Ovary (tissue), 9 donors: Measurements from ENCODE around the gene PPP1R9A. TPM values are rescaled to one million over a fixed set of nuclear protein-coding genes. Genes with fewer than 3 reads are reported as not detected.
A peak's percentile ranks its signal among the peaks of the same experiment; 100 is the strongest.

Source experiments
- DNase-seq, 5 donors: peaks; one replicate each; pipeline ENCODE4 v3.0.0-alpha.2; 2019 to 2020
- H3K27ac ChIP-seq, 2 donors: fragments of 200-600 bp; one replicate each; pipeline versions ENCODE4 v1.5.1 to v1.8.0; 2019 to 2022
- H3K27me3 ChIP-seq: fragments of 200-600 bp; one replicate; pipeline ENCODE4 v1.8.0; 2022
- H3K36me3 ChIP-seq: fragments of 200-600 bp; sonication (generic); one replicate; pipeline ENCODE4 v1.5.1; 2019
- H3K4me1 ChIP-seq: one replicate; pipeline ENCODE4 v1.8.1; 2013; ENCODE audit warnings: mild to moderate bottlenecking, moderate library complexity; ENCODE audit not compliant: insufficient read depth
- H3K4me3 ChIP-seq: fragments of 200-600 bp; sonication (generic); one replicate; pipeline ENCODE4 v1.5.1; 2017
- H3K9me3 ChIP-seq, 2 donors: fragments of 200-600 bp in 1 of 2; sonication (generic) in 1 of 2; one replicate each; pipeline versions ENCODE4 v1.5.1 to v1.8.1; 2013 to 2019; ENCODE audit warnings: mild to moderate bottlenecking in 1 of 2, moderate library complexity in 1 of 2
- CTCF ChIP-seq, 3 donors: fragments of 450-650 bp in 2 of 3; fragments of 200-600 bp in 1 of 3; IDR thresholded peaks; one replicate each; pipeline versions ENCODE4 v1.5.1 to v1.8.0; 2016 to 2022; ENCODE audit warnings: antibody characterized with exemption in 3 of 3, mild to moderate bottlenecking in 1 of 3
- EP300 ChIP-seq: sonication (generic); formaldehyde crosslinking; IDR thresholded peaks from one replicate; pipeline ENCODE4 v1.6.1; 2017; ENCODE audit warnings: antibody characterized with exemption
- POLR2A ChIP-seq: fragments of 450-650 bp; IDR thresholded peaks from one replicate; pipeline ENCODE4 v1.6.1; 2017; ENCODE audit warnings: antibody characterized with exemption, mild to moderate bottlenecking, moderate library complexity
- WGBS, 3 donors: extraction: QIAGEN DNeasy Blood & Tissue Kit in 1 of 3; methylation state at CpG; one replicate each; pipeline versions ENCODE4 v1.1.5 to v1.1.7; 2013 to 2017; 5-methylcytosine and 5-hydroxymethylcytosine counted together
- intact Hi-C, 4 donors: fragments of 100-400 bp; cut with DNase I; formaldehyde crosslinking; loops; one replicate each; pipeline versions ENCODE4 v1.11.0 to v1.15.1; 2022 to 2023
- polyA plus RNA-seq, 2 donors: library from polyadenylated mRNA; stranded (reverse); fragments of 200-250 nt in 1 of 2; fragments of 350-450 nt in 1 of 2; fragmentation: Illumina TruSeq in 1 of 2; extraction: RNeasy Lipid Tissue Mini Kit (QIAGEN cat#74804) in 1 of 2; gene quantifications; one replicate each; pipeline ENCODE4 v1.2.3, GENCODE V29; 2013 to 2014
- total RNA-seq, 7 donors: library from RNA; depleted of rRNA in 2 of 7; stranded (reverse); fragments of >200 nt in 2 of 7; fragmentation: NEBNext Ultra II Directional in 3 of 7; extraction: Animal tissue kit (Norgen Biotek cat#: 25700) in 3 of 7; gene quantifications; one replicate each; pipeline versions ENCODE4 v1.1.0 to v1.2.4, GENCODE V29; 2016 to 2023
- donor health status: DM: no; HTN: no; CAD: no; lungs with moderate emphysema.
- donor health status: DM: no; HTN: no; CAD: no.
- donor health status: Bipolar disorder and iron deficiency.
- donor health status: DM: yes; HTN: yes; CAD: no.
- donor health status: DM: no; HTN: no; CAD: no.
- donor health status: DM: yes; HTN: yes; CAD: no.

Gene PPP1R9A
- total and polyA plus RNA-seq, 9 donors: 2.4 to 32.2 (median 11.2) TPM

GRCh38 chr7:95246831-95247370 lies 339.5 kb downstream of the PPP1R9A start:
- Histone ChIP-seq H3K4me3 (no peak overlapping the region), H3K27me3 (no peaks in the 10 kb centered on the region), H3K36me3 (no peaks in the 10 kb centered on the region), H3K4me1 (no peaks in the 10 kb centered on the region), H3K27ac (no peak overlapping the region), H3K9me3 (no peaks in the 10 kb centered on the region)
- WGBS, 3 donors: 1 to 3% (median 2%) methylated on average over 5 of the region's 5 CpGs
- intact Hi-C loops: no loop called here
- TF ChIP-seq CTCF (IDR thresholded peaks at IDR 0.05): peak; percentile 41 to 66 (median 57)
- TF ChIP-seq POLR2A: no peak
- DNase-seq: peak in 4 of 5 donors; percentile 23 to 55 (median 26)

- intact Hi-C loops: no loop called here
- TF ChIP-seq EP300 (no peak), POLR2A (no peak), CTCF (IDR thresholded peaks at IDR 0.05) (no peak)
- DNase-seq: no peak
These were observed 343.2 kb downstream of the PPP1R9A start for GRCh38 chr7:95250571-95250970.

GRCh38 chr7:95251966-95252365 lies 344.6 kb downstream of the PPP1R9A start:
- 84 to 94% (median 90%) methylated on average over 1 of the region's 1 CpG for WGBS, 3 donors
- TF ChIP-seq CTCF (IDR thresholded peaks at IDR 0.05): no peak
- no peak for TF ChIP-seq EP300
- TF ChIP-seq POLR2A: no peak
- Histone ChIP-seq H3K27me3 (no peaks in the 10 kb centered on the region), H3K27ac (no peak overlapping the region), H3K4me3 (no peak overlapping the region), H3K36me3 (no peaks in the 10 kb centered on the region), H3K4me1 (no peaks in the 10 kb centered on the region), H3K9me3 (no peaks in the 10 kb centered on the region)
- DNase-seq: no peak
- intact Hi-C loops: no loop called here

More at GRCh38 chr7:95250571-95250970, 343.2 kb downstream of the PPP1R9A start:
- Histone ChIP-seq H3K27me3 (no peaks in the 10 kb centered on the region), H3K36me3 (no peaks in the 10 kb centered on the region), H3K4me1 (no peaks in the 10 kb centered on the region), H3K9me3 (no peaks in the 10 kb centered on the region), H3K27ac (no peak overlapping the region), H3K4me3 (no peak overlapping the region)
- WGBS, 3 donors: 78 to 84% (median 83%) methylated on average over 6 of the region's 6 CpGs

- no peaks in the 10 kb centered on the region for H3K36me3 ChIP-seq
- WGBS, 3 donors: 92 to 96% (median 96%) methylated on average over 1 of the region's 1 CpG
- H3K27ac ChIP-seq: no peak overlapping the region
- intact Hi-C loops: no loop called here
- no peak for TF ChIP-seq EP300
- TF ChIP-seq POLR2A: no peak
- no peak for TF ChIP-seq CTCF (IDR thresholded peaks at IDR 0.05)
- no peak overlapping the region for H3K4me3 ChIP-seq
- DNase-seq: no peak
- H3K9me3 ChIP-seq: no peaks in the 10 kb centered on the region
- no peaks in the 10 kb centered on the region for H3K4me1 ChIP-seq
- H3K27me3 ChIP-seq: no peaks in the 10 kb centered on the region
These were observed 346.6 kb downstream of the PPP1R9A start for GRCh38 chr7:95253986-95254385.
